Adrenal gland (tissue), 12 donors: ENCODE measurements around the gene RABGAP1L. TPM values are rescaled to one million over a fixed set of nuclear protein-coding genes. Genes with fewer than 3 reads are reported as not detected.

Experiments used
- DNase-seq, 7 donors: peaks; one replicate each; pipeline ENCODE4 v3.0.0-alpha.2; 2019 to 2020
- H3K27ac ChIP-seq, 5 donors: fragments of 200-600 bp; sonication (generic) in 4 of 5; 1 replicate in 3 of 5; 2 replicates in 2 of 5; pipeline versions ENCODE4 v1.5.1 to v1.8.0; 2016 to 2020; ENCODE audit warnings: mild to moderate bottlenecking in 1 of 5
- H3K27me3 ChIP-seq: fragments of 200-600 bp; 2 replicates; pipeline ENCODE4 v1.8.0; 2021
- H3K36me3 ChIP-seq, 2 donors: fragments of 200-600 bp; replicated peaks in 1 of 2; 1 replicate in 1 of 2; 2 replicates in 1 of 2; pipeline versions ENCODE4 v1.5.1 to v1.8.0; 2018 to 2022
- H3K4me1 ChIP-seq, 2 donors: fragments of 200-600 bp; replicated peaks in 1 of 2; 1 replicate in 1 of 2; 2 replicates in 1 of 2; pipeline versions ENCODE4 v1.5.1 to v1.8.0; 2018 to 2021
- H3K4me3 ChIP-seq, 4 donors: fragments of 200-600 bp; sonication (generic) in 3 of 4; one replicate each; pipeline ENCODE4 v1.5.1; 2016 to 2018
- H3K9me3 ChIP-seq, 3 donors: fragments of 200-600 bp; sonication (generic) in 1 of 3; replicated peaks in 1 of 3; 1 replicate in 2 of 3; 2 replicates in 1 of 3; pipeline versions ENCODE4 v1.5.1 to v1.8.0; 2016 to 2021
- POLR2A ChIP-seq, 2 donors: fragments of 450-650 bp; IDR thresholded peaks; one replicate each; pipeline ENCODE4 v1.6.1; 2017; ENCODE audit warnings: antibody characterized with exemption in 2 of 2, mild to moderate bottlenecking in 2 of 2, moderate library complexity in 1 of 2
- WGBS, 4 donors: extraction: QIAGEN DNeasy Blood & Tissue Kit in 2 of 4; methylation state at CpG; one replicate each; pipeline versions ENCODE4 v1.1.5 to v1.1.7; 2013 to 2017; 5-methylcytosine and 5-hydroxymethylcytosine counted together
- intact Hi-C, 2 donors: fragments of 100-400 bp; cut with DNase I; formaldehyde crosslinking; loops; one replicate each; pipeline versions ENCODE4 v1.14.1 to v1.15.0; 2022 to 2023
- polyA plus RNA-seq, 3 donors: library from polyadenylated mRNA; stranded (reverse); fragments of 200-250 nt in 2 of 3; fragments of 350-450 nt in 1 of 3; fragmentation: Illumina TruSeq in 1 of 3; extraction: RNeasy Lipid Tissue Mini Kit (QIAGEN cat#74804) in 1 of 3; gene quantifications; one replicate each; pipeline ENCODE4 v1.2.3, GENCODE V29; 2013 to 2014
- total RNA-seq, 9 donors: library from RNA; depleted of rRNA in 4 of 9; stranded (reverse); fragments of >200 nt in 4 of 9; fragments of 120-200 nt in 1 of 9; fragmentation: NEBNext Ultra II Directional in 1 of 9; extraction: Animal tissue kit (Norgen Biotek cat#: 25700) in 1 of 9; gene quantifications; one replicate each; pipeline versions ENCODE4 v1.1.0 to v1.2.4, GENCODE V29; 2013 to 2023
- TF ChIP-seq, protein P1 (sequence below), 6 experiments: fragments of 450-650 bp in 4 of 6; fragments of 200-600 bp in 2 of 6; sonication (generic) in 1 of 6; IDR thresholded peaks; 1 replicate in 5 of 6; 2 replicates in 1 of 6; pipeline versions ENCODE4 v1.5.1 to v1.8.0; 2016 to 2021; ENCODE audit warnings: antibody characterized with exemption in 6 of 6, mild to moderate bottlenecking in 2 of 6, moderate library complexity in 1 of 6
- donor health status: healthy with polysubstance abuse.
- donor health status: Bipolar disorder and iron deficiency.
- donor health status: DM: yes; HTN: yes; CAD: no.
- donor health status: DM: no; HTN: no; CAD: no.
- donor health status: DM: no; HTN: no; CAD: no.
- donor health status: DM: yes; HTN: yes; CAD: no.

Gene RABGAP1L
- total and polyA plus RNA-seq, 12 donors: 10.4 to 29.9 (median 19.7) TPM

- no peak overlapping the region for H3K27ac ChIP-seq
- no peaks in the 10 kb centered on the region for H3K9me3 ChIP-seq
- 66 to 72% (median 68%) methylated on average over 2 of the region's 2 CpGs for WGBS, 4 donors
- intact Hi-C loops: loop anchor here in 1 of 2 donors (5.0 kb wide), 1 partner anchor 483 kb away; no protein-coding TSS in a partner anchor
- H3K4me3 ChIP-seq: no peak overlapping the region
- no peak for TF ChIP-seq POLR2A (IDR thresholded peaks at IDR 0.05)
- TF ChIP-seq, protein P1, sequence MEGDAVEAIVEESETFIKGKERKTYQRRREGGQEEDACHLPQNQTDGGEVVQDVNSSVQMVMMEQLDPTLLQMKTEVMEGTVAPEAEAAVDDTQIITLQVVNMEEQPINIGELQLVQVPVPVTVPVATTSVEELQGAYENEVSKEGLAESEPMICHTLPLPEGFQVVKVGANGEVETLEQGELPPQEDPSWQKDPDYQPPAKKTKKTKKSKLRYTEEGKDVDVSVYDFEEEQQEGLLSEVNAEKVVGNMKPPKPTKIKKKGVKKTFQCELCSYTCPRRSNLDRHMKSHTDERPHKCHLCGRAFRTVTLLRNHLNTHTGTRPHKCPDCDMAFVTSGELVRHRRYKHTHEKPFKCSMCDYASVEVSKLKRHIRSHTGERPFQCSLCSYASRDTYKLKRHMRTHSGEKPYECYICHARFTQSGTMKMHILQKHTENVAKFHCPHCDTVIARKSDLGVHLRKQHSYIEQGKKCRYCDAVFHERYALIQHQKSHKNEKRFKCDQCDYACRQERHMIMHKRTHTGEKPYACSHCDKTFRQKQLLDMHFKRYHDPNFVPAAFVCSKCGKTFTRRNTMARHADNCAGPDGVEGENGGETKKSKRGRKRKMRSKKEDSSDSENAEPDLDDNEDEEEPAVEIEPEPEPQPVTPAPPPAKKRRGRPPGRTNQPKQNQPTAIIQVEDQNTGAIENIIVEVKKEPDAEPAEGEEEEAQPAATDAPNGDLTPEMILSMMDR (IDR thresholded peaks at IDR 0.05): no peak
- DNase-seq: no peak
- H3K4me1 ChIP-seq: no peaks in the 10 kb centered on the region
- H3K27me3 ChIP-seq: no peaks in the 10 kb centered on the region
- no peaks in the 10 kb centered on the region for H3K36me3 ChIP-seq
Observed at GRCh38 chr1:174744886-174745285, 585.6 kb downstream of the RABGAP1L start.

DNA sequence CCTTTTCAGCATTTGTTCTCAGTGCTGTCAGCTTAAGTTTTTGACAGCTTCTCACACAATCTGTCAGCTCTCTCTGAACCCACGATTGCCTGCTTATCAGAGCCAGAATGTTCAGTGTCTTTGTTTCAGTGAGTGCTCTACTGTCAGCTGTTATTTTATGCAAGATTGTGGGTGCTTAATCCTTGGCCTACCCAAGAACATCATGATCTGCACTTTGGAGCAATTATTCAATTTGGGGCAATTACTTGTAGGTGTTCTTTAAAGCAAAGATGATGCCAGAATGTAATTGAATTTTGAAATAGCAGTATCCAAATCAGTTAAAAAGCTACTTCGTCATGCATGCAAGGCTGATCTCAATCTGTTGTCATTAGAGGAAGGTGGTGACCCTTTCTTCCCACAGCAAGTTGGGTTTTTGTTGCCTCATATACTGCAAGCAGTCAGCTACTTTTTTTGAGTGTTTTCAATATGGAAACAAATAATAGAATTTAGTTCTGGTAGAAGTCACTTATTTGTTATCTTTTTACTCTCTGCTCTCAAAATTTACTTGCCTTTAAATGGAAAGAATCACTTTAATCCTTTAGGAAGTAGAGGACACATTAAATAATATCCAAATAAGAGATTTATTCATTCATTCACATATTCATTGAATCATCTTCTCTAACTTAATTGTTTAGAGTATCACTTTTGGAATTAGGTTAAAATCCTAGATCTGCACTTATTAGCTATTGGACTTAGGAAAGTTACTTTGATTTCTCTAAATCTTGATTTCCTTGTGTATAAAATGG lies 586.9 kb downstream of the RABGAP1L start:
- Histone ChIP-seq H3K27me3 (no peaks in the 10 kb centered on the region), H3K27ac (no peak overlapping the region), H3K9me3 (no peaks in the 10 kb centered on the region), H3K4me3 (no peak overlapping the region), H3K36me3 (no peaks in the 10 kb centered on the region), H3K4me1 (no peaks in the 10 kb centered on the region)
- 52 to 76% (median 64%) methylated on average over 2 of the region's 2 CpGs for WGBS, 4 donors
- no peak for TF ChIP-seq POLR2A (IDR thresholded peaks at IDR 0.05)
- TF ChIP-seq, protein P1 (IDR thresholded peaks at IDR 0.05): no peak
- no peak for DNase-seq
- intact Hi-C loops: no loop called here

- Histone ChIP-seq H3K27me3 (no peaks in the 10 kb centered on the region), H3K9me3 (no peaks in the 10 kb centered on the region), H3K27ac (no peak overlapping the region), H3K4me3 (no peak overlapping the region), H3K36me3 (no peaks in the 10 kb centered on the region), H3K4me1 (no peaks in the 10 kb centered on the region)
- intact Hi-C loops: no loop called here
- DNase-seq: no peak
- TF ChIP-seq, protein P1 (IDR thresholded peaks at IDR 0.05): no peak
- no peak for TF ChIP-seq POLR2A (IDR thresholded peaks at IDR 0.05)
Observed at GRCh38 chr1:174747613-174748012, 588.3 kb downstream of the RABGAP1L start.

DNA sequence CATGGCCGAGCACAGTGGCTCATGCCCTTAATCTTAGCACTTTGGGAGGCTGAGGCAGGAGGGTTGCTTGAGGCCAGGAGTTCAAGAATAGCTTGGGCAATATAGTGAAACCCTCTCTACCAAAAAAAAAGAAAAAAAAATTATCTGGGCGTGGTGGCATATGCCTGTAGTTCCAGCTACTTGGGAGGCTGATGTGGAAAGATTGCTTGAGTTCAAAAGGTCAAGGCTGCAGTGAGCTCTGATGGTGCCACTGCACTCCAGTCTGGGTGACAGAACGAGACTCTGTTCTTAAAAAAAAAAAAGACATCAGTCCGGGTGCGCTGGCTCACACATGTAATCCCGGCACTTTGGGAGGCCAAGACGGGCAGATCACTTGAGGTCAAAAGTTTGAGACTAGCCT lies 589.3 kb downstream of the RABGAP1L start:
- H3K4me1 ChIP-seq: no peaks in the 10 kb centered on the region
- WGBS, 4 donors: 78 to 87% (median 82%) methylated on average over 7 of the region's 7 CpGs
- no peaks in the 10 kb centered on the region for H3K27me3 ChIP-seq
- H3K27ac ChIP-seq: no peak overlapping the region
- H3K4me3 ChIP-seq: no peak overlapping the region
- intact Hi-C loops: no loop called here
- H3K9me3 ChIP-seq: no peaks in the 10 kb centered on the region
- no peak for DNase-seq
- H3K36me3 ChIP-seq: no peaks in the 10 kb centered on the region
- TF ChIP-seq POLR2A (IDR thresholded peaks at IDR 0.05): no peak
- TF ChIP-seq, protein P1 (IDR thresholded peaks at IDR 0.05): no peak
